K562 (cell line): ENCODE data around the gene NR2F6.

Experiments used
- ATF7 ChIP-seq: fragments of 450-650 bp; IDR thresholded peaks from 2 replicates; pipeline ENCODE4 v1.7.1; 2014; ENCODE audit warnings: mild to moderate bottlenecking, moderate library complexity
- EP300 ChIP-seq: IDR thresholded peaks from 2 replicates; pipeline ENCODE4 v1.6.1; 2012; ENCODE audit warnings: low read length, improper control_type of control experiment
- GABPA ChIP-seq: fragments of 200-800 bp; sonication (Bioruptor generic); conservative IDR thresholded peaks from 2 replicates; pipeline ENCODE4 v1.6.1; 2016; ENCODE audit warnings: low read depth, missing genetic modification characterization, missing compliant biosample characterization
- GATAD2B ChIP-seq: fragments of 450-650 bp; IDR thresholded peaks from 2 replicates; pipeline ENCODE4 v1.6.1; 2017; ENCODE audit warnings: mild to moderate bottlenecking, borderline replicate concordance
- LEF1 ChIP-seq: fragments of 450-650 bp; IDR thresholded peaks from 2 replicates; pipeline ENCODE4 v1.6.1; 2016; ENCODE audit warnings: mild to moderate bottlenecking
- RBFOX2 ChIP-seq: fragments of 200-400 bp; formaldehyde crosslinking; IDR thresholded peaks from 2 replicates; pipeline ENCODE4 v1.6.1; 2017; ENCODE audit warnings: low read depth, mild to moderate bottlenecking, low read length, moderate library complexity
- TCF7L2 ChIP-seq: fragments of 150-350 bp; IDR thresholded peaks from 2 replicates; pipeline ENCODE4 v1.6.1; 2016; ENCODE audit warnings: low read depth, mild to moderate bottlenecking, low read length, moderate library complexity
- ZNF146 ChIP-seq: IDR thresholded peaks from one replicate; pipeline ENCODE4 v1.6.1; 2018; ENCODE audit warnings: missing compliant biosample characterization; ENCODE audit not compliant: unreplicated experiment
- ZNF217 ChIP-seq: sonication (generic); formaldehyde crosslinking; IDR thresholded peaks from 2 replicates; pipeline ENCODE4 v1.8.0; 2022; ENCODE audit warnings: mild to moderate bottlenecking, missing genetic modification reagents
- ZNF263 ChIP-seq: sonication (generic); formaldehyde crosslinking; IDR thresholded peaks from 2 replicates; pipeline ENCODE4 v1.8.0; 2022; ENCODE audit warnings: mild to moderate bottlenecking, missing genetic modification reagents, borderline replicate concordance
- ZNF274 ChIP-seq: IDR thresholded peaks from 2 replicates; pipeline ENCODE4 v1.6.1; 2011; ENCODE audit warnings: low read depth, mild to moderate bottlenecking, low read length, moderate library complexity, borderline replicate concordance
- TF ChIP-seq, protein P1 (sequence below): fragments of 450-650 bp; formaldehyde crosslinking; IDR thresholded peaks from 2 replicates; pipeline ENCODE4 v1.4.0; 2020; ENCODE audit warnings: mild to moderate bottlenecking, mixed read lengths
- TF ChIP-seq, protein P2 (sequence below): fragments of 250-450 bp; sonication (Bioruptor Pico); IDR thresholded peaks from 2 replicates; pipeline ENCODE4 v1.4.0; 2020; ENCODE audit warnings: mild to moderate bottlenecking, moderate library complexity, borderline replicate concordance

DNA sequence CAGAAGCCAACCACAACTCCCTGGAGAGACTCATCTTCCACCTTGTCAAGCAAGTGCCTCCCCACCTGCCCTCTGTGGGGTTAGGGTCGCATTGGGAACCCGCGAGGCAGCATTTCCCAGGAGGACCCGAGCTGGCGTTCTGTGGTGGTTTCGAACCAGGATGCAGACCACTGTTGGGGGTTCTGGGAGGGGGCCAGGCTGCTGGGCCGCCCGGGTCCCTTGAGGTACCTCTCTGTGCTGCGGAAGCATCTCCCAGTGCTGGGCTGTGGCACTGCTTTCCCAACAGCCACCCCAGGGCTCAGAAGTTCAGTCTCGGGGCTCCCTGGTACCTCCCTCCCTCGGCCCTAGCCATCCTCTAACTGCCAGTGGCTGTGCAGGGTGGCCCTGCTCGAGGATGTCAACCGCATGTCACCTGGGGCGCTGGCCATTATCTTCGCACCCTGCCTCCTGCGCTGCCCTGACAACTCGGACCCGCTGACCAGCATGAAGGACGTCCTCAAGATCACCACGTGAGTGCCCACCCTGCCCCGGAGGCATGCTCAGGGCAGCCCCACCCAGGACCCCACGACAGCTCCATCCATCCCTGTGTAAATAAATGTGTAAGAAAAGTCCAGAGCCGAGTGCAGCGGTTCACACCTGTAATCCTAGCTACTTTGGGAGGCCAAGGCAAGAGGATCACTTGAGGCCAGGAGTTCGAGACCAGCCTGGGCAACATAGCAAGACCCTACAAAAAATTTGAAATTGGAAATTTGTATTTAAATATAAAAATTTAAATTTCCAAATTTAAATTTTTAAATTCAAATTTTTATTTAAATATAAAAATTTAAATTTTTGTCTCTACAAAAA lies 38.8 kb downstream of the NR2F6 start:
- TF ChIP-seq ATF7 (no peak), ZNF217 (CRISPR knock-in tag) (no peak), RBFOX2 (no peak), EP300 (no peak), GATAD2B (no peak), ZNF274 (no peak), TCF7L2 (no peak), LEF1 (no peak), GABPA (tag) (no peak), ZNF146 (CRISPR knock-in tag) (no peak), ZNF263 (CRISPR knock-in tag) (no peak)
- TF ChIP-seq, protein P1, sequence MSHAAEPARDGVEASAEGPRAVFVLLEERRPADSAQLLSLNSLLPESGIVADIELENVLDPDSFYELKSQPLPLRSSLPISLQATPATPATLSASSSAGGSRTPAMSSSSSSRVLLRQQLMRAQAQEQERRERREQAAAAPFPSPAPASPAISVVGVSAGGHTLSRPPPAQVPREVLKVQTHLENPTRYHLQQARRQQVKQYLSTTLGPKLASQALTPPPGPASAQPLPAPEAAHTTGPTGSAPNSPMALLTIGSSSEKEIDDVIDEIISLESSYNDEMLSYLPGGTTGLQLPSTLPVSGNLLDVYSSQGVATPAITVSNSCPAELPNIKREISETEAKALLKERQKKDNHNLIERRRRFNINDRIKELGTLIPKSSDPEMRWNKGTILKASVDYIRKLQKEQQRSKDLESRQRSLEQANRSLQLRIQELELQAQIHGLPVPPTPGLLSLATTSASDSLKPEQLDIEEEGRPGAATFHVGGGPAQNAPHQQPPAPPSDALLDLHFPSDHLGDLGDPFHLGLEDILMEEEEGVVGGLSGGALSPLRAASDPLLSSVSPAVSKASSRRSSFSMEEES (CRISPR knock-in tag): no peak
- TF ChIP-seq, protein P2, sequence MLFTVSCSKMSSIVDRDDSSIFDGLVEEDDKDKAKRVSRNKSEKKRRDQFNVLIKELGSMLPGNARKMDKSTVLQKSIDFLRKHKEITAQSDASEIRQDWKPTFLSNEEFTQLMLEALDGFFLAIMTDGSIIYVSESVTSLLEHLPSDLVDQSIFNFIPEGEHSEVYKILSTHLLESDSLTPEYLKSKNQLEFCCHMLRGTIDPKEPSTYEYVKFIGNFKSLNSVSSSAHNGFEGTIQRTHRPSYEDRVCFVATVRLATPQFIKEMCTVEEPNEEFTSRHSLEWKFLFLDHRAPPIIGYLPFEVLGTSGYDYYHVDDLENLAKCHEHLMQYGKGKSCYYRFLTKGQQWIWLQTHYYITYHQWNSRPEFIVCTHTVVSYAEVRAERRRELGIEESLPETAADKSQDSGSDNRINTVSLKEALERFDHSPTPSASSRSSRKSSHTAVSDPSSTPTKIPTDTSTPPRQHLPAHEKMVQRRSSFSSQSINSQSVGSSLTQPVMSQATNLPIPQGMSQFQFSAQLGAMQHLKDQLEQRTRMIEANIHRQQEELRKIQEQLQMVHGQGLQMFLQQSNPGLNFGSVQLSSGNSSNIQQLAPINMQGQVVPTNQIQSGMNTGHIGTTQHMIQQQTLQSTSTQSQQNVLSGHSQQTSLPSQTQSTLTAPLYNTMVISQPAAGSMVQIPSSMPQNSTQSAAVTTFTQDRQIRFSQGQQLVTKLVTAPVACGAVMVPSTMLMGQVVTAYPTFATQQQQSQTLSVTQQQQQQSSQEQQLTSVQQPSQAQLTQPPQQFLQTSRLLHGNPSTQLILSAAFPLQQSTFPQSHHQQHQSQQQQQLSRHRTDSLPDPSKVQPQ: no peak
